Choroid plexus epithelial cell (primary cell): ENCODE measurements around the gene MARCHF9.

Source experiments
- DNase-seq: peaks from one replicate; pipeline ENCODE4 v3.0.0-alpha.2; 2010; ENCODE audit warnings: low read depth
- H3K4me3 ChIP-seq: 2 replicates; pipeline ENCODE4 v1.5.1; 2011; ENCODE audit warnings: low read depth, mild to moderate bottlenecking, control low read depth, low read length, moderate library complexity
- TF ChIP-seq, protein P1 (sequence below): conservative IDR thresholded peaks from 2 replicates; pipeline ENCODE4 v1.5.1; 2011; ENCODE audit warnings: low read depth, mild to moderate bottlenecking, control low read depth, inconsistent platforms, low read length, moderate library complexity

MARCHF9 gene

DNA sequence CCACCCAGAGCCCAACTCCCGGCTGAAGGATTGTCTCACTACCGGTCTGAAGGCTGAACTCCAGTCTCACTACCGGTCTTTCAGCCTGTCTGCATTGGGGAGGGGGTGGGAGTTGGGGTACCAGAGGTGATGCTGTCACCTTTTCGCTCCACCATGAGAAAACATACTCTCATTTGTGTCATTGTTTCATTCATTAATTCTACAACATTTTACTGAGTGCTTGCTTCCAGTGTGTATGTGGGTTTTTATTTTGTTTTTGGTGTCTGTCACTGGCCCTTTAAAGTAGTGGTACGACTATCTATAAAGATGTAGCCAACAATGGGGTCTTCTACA, 2.3 kb upstream of the MARCHF9 start:
- DNase-seq: no peak
- TF ChIP-seq, protein P1, sequence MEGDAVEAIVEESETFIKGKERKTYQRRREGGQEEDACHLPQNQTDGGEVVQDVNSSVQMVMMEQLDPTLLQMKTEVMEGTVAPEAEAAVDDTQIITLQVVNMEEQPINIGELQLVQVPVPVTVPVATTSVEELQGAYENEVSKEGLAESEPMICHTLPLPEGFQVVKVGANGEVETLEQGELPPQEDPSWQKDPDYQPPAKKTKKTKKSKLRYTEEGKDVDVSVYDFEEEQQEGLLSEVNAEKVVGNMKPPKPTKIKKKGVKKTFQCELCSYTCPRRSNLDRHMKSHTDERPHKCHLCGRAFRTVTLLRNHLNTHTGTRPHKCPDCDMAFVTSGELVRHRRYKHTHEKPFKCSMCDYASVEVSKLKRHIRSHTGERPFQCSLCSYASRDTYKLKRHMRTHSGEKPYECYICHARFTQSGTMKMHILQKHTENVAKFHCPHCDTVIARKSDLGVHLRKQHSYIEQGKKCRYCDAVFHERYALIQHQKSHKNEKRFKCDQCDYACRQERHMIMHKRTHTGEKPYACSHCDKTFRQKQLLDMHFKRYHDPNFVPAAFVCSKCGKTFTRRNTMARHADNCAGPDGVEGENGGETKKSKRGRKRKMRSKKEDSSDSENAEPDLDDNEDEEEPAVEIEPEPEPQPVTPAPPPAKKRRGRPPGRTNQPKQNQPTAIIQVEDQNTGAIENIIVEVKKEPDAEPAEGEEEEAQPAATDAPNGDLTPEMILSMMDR: no peak
- H3K4me3 ChIP-seq: peak overlapping the region; percentile 39

DNA sequence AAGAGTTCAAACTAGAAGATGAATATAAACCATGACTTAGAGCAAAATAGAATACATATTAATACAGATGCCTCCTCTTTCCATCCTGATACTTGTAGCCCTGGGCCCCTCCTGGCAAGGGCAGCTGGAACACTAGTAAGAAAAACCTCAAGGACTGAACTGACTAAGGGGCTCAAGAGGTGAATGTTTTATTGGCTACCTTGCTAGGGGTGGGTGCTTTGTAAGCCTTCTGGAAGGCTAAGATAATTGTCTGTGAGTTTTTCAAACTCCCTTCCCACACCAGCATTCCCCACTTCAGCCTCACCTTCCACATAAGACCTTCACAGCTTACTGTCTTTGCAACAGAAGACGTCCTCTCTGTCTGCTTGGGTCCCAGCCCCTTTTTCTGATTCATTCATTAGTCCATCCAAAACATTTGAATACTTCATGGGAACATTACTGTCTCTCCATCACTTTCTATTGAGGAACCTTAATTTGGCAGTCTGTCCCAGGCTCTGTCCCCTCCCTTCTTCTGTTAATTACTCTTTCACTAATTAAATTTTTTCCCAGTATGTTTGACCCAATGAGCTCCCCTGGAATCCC, 1.1 kb upstream of the MARCHF9 start:
- no peak for DNase-seq
- H3K4me3 ChIP-seq: no peak overlapping the region
- TF ChIP-seq, protein P1: no peak

DNA sequence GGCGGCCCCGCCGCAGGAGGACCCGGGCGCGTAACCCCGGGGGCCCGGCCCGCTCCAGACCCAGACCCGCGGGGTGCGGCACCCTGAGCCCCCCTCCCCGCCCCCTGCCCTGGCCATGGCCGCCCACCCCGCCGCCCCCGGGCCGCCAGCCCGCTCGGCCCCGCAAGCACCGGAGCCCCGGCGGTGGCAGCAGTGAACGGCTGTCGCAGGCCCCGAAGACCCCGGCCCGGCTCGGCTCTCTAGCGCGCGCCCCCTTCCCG, 221 bp downstream of the MARCHF9 start:
- H3K4me3 ChIP-seq: peak overlapping the region; percentile 55
- TF ChIP-seq, protein P1: no peak

DNA sequence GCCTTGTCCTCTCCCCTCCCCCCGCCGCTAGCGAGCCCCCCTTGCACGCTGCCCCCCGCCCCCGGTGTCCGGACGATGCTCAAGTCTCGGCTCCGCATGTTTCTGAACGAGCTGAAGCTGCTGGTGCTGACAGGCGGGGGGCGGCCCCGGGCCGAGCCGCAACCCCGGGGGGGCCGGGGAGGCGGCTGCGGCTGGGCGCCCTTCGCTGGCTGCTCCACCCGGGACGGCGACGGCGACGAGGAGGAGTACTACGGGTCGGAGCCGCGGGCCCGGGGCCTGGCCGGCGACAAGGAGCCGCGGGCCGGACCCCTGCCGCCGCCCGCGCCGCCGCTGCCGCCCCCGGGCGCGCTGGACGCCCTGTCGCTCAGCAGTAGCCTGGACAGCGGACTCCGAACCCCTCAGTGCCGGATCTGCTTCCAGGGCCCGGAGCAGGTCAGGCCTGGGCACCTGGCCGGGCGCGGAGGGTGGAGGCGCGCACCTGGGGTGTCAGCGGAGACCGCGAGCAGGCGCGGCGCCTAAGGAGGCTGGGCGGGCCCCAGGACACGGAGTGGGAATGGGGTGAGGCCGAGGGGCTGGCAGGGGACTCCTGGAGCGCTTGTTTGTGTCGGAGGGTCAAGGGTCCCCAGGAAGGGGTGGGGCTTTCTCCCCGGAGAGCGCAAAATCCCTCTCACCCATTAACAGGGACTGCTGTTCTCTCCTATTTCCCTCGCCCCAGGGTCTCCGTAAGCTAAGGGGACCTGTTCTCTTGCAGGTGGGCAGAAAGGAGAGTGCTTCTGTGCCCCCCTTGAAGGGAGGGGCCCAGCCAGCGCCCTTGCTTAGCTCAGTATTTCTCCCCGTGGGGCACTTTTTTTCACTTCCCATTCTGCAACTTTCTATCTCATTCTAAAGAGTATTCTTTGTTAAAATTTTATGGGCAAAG, 810 bp downstream of the MARCHF9 start:
- TF ChIP-seq, protein P1: no peak
- no peak for DNase-seq
- H3K4me3 ChIP-seq: peak overlapping the region; percentile 55

More for the DNA sequence above, 221 bp downstream of the MARCHF9 start:
- no peak for DNase-seq

DNA sequence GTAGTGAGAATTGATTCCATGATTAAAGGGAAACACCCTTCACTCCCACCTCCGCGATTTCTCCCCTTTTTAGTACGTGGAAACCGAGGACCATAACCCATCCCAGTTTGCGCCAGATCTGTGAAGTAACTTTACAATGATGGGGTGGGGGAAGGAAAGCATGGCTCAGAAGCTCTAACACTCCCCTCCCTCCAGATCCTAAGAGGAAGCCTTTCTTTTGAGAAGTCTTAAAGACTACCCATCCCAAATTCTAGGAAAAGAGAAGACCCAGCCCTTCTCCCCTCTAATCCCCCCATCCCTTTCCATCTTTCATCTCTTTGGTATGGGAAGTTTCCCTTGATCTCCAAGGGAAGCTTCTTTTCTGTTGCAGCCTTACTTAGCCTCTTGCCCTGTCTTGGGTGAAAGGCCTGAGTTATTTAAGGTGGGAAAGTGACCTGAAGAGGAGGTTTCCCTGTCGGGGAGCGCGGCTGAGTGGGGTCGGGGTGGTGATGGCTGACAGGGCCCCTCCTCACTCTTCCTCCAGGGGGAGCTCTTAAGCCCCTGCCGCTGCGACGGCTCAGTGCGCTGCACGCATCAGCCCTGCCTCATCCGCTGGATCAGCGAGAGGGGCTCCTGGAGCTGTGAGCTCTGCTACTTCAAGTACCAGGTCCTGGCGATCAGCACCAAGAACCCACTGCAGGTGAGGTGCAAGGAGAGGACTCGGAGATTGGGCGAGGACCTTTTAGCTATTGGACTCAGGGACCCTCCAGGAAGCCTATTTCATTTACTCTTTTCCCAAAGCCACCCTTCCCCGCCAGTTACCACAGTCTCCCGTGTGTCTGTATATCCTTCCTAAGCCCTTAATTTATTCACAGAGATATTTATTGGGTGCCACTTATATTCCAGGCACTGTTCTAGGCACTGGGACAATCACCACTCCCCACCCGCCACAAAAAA, 1.8 kb downstream of the MARCHF9 start:
- no peak overlapping the region for H3K4me3 ChIP-seq
- DNase-seq: peak; percentile 41

DNA sequence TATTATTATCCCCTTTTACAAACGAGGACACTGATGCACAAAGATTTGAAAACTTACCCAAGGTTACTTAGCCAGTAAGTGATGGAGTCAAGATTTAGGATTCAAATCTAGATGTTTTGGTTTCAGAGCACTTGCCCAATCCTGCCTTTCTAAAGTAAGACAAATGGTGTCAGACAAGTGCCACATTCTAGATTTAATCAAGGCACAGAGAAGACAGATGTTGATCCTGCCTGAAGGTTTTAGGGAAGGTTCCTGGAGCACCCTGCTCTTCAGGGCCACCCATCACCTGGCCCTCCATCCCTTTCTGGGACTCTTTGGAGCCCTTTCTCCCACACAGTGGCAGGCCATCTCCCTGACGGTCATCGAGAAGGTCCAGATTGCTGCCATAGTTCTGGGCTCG, 2.9 kb downstream of the MARCHF9 start:
- no peak for DNase-seq
- no peak overlapping the region for H3K4me3 ChIP-seq
- TF ChIP-seq, protein P1: no peak

More for the DNA sequence above, 1.8 kb downstream of the MARCHF9 start:
- TF ChIP-seq, protein P1: peak; percentile 81
